ENCODE data around the gene PHKB.

Gene PHKB

GRCh38 chr16:47734081-47734857, 273.1 kb downstream of the PHKB start:
- no peak for DNase-seq

GRCh38 chr16:47734987-47735594, 274.0 kb downstream of the PHKB start:
- no peak for DNase-seq

GRCh38 chr16:47750371-47750770, 289.2 kb downstream of the PHKB start:
- DNase-seq = no peak
